ENCODE measurements around the gene TRIP13.

The TRIP13 gene

GRCh38 chr5:886036-886435, 6.6 kb upstream of the TRIP13 start:
- ATAC-seq: no peak
- TF ChIP-seq OSR1 (CRISPR knock-in tag; IDR thresholded peaks at IDR 0.05) (no peak), ZNF70 (CRISPR knock-in tag; IDR thresholded peaks at IDR 0.05) (no peak), TCF4 (CRISPR knock-in tag; IDR thresholded peaks at IDR 0.05; ENCODE audit: borderline replicate concordance) (no peak), SNAI2 (CRISPR knock-in tag; IDR thresholded peaks at IDR 0.05) (no peak), PPARA (CRISPR knock-in tag; IDR thresholded peaks at IDR 0.05; ENCODE audit: borderline replicate concordance) (no peak), RARB (CRISPR knock-in tag; IDR thresholded peaks at IDR 0.05) (no peak), CSDC2 (CRISPR knock-in tag; IDR thresholded peaks at IDR 0.05) (no peak), ZC3H10 (CRISPR knock-in tag; IDR thresholded peaks at IDR 0.05) (no peak), ZFP3 (CRISPR knock-in tag; IDR thresholded peaks at IDR 0.05) (no peak), ZNF565 (CRISPR knock-in tag; conservative IDR thresholded peaks at IDR 0.05; ENCODE audit: low read depth) (no peak), CSRNP3 (CRISPR knock-in tag; IDR thresholded peaks at IDR 0.05) (no peak)
- TF ChIP-seq, protein P1, sequence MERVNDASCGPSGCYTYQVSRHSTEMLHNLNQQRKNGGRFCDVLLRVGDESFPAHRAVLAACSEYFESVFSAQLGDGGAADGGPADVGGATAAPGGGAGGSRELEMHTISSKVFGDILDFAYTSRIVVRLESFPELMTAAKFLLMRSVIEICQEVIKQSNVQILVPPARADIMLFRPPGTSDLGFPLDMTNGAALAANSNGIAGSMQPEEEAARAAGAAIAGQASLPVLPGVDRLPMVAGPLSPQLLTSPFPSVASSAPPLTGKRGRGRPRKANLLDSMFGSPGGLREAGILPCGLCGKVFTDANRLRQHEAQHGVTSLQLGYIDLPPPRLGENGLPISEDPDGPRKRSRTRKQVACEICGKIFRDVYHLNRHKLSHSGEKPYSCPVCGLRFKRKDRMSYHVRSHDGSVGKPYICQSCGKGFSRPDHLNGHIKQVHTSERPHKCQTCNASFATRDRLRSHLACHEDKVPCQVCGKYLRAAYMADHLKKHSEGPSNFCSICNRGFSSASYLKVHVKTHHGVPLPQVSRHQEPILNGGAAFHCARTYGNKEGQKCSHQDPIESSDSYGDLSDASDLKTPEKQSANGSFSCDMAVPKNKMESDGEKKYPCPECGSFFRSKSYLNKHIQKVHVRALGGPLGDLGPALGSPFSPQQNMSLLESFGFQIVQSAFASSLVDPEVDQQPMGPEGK (CRISPR knock-in tag; IDR thresholded peaks at IDR 0.05; ENCODE audit: borderline replicate concordance): no peak

GRCh38 chr5:886716-887325, 5.9 kb upstream of the TRIP13 start:
- TF ChIP-seq ZNF8 (CRISPR knock-in tag; IDR thresholded peaks at IDR 0.05): no peak
- no peak for TF ChIP-seq SNAI2 (CRISPR knock-in tag; IDR thresholded peaks at IDR 0.05)
- TF ChIP-seq ARNTL (CRISPR knock-in tag; IDR thresholded peaks at IDR 0.05; ENCODE audit: borderline replicate concordance, low read depth): no peak
- TF ChIP-seq ESRRG (CRISPR knock-in tag; IDR thresholded peaks at IDR 0.05): no peak
- TF ChIP-seq ZFP30 (CRISPR knock-in tag; IDR thresholded peaks at IDR 0.05): no peak
- TF ChIP-seq, protein P2, sequence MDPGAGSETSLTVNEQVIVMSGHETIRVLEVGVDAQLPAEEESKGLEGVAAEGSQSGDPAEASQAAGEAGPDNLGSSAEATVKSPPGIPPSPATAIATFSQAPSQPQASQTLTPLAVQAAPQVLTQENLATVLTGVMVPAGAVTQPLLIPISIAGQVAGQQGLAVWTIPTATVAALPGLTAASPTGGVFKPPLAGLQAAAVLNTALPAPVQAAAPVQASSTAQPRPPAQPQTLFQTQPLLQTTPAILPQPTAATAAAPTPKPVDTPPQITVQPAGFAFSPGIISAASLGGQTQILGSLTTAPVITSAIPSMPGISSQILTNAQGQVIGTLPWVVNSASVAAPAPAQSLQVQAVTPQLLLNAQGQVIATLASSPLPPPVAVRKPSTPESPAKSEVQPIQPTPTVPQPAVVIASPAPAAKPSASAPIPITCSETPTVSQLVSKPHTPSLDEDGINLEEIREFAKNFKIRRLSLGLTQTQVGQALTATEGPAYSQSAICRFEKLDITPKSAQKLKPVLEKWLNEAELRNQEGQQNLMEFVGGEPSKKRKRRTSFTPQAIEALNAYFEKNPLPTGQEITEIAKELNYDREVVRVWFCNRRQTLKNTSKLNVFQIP (CRISPR knock-in tag; IDR thresholded peaks at IDR 0.05; ENCODE audit: borderline replicate concordance, low read depth): no peak
- no peak for TF ChIP-seq CSRNP3 (CRISPR knock-in tag; IDR thresholded peaks at IDR 0.05)
- no peak for TF ChIP-seq CSDC2 (CRISPR knock-in tag; IDR thresholded peaks at IDR 0.05)
- TF ChIP-seq ISL1 (CRISPR knock-in tag; IDR thresholded peaks at IDR 0.05): no peak
- no peak for TF ChIP-seq CREB5 (CRISPR knock-in tag; IDR thresholded peaks at IDR 0.05; ENCODE audit: low read depth)
- TF ChIP-seq RARB (CRISPR knock-in tag; IDR thresholded peaks at IDR 0.05): no peak
- no peak for TF ChIP-seq GLIS3 (CRISPR knock-in tag; IDR thresholded peaks at IDR 0.05)
- no peak for ATAC-seq

- no peak for ATAC-seq
- TF ChIP-seq RARB (CRISPR knock-in tag; IDR thresholded peaks at IDR 0.05): no peak
- TF ChIP-seq ZNF70 (CRISPR knock-in tag; IDR thresholded peaks at IDR 0.05): no peak
- TF ChIP-seq, protein P1 (CRISPR knock-in tag; IDR thresholded peaks at IDR 0.05; ENCODE audit: borderline replicate concordance): no peak
- TF ChIP-seq TSHZ2 (CRISPR knock-in tag; IDR thresholded peaks at IDR 0.05): no peak
- no peak for TF ChIP-seq OSR1 (CRISPR knock-in tag; IDR thresholded peaks at IDR 0.05)
Measured at GRCh38 chr5:887947-888637, 4.6 kb upstream of the TRIP13 start.
